SK-N-MC (cell line): ENCODE results near the gene VIT.

Source experiments
- EZH2 ChIP-seq: fragments of 200-600 bp; sonication (generic); IDR thresholded peaks from one replicate; pipeline ENCODE4 v1.6.1; 2017; ENCODE audit warnings: antibody characterized with exemption
- FOXP2 ChIP-seq: optimal IDR thresholded peaks from 2 replicates; pipeline ENCODE3; 2011; ENCODE audit warnings: mild to moderate bottlenecking, moderate library complexity; ENCODE audit not compliant: insufficient read depth; ENCODE audit errors: extremely low read length, control extremely low read depth
- POLR2AphosphoS5 ChIP-seq: IDR thresholded peaks from 2 replicates; pipeline ENCODE4 v1.6.1; 2012; ENCODE audit warnings: mild to moderate bottlenecking, low read depth, low read length, borderline replicate concordance

GRCh38 chr2:36775261-36775660 lies 78.8 kb downstream of the VIT start:
- TF ChIP-seq EZH2 (no peak), POLR2AphosphoS5 (no peak), FOXP2 (no peak)
